ENCODE measurements around the gene PDXK. TPM values are rescaled to one million over a fixed set of nuclear protein-coding genes. Genes with fewer than 3 reads are reported as not detected.

Gene PDXK
- total and polyA plus RNA-seq, 9 of the 15 experiments (the other 6 are each of a cell fraction or from before 2014, with no cell fraction given): 5.6 to 162 (median 76.5) TPM

- TF ChIP-seq FOXP4 (CRISPR knock-in tag; IDR thresholded peaks at IDR 0.05; ENCODE audit: borderline replicate concordance) (0 out of 2 replicates have a peak, but pooled peaks have one; percentile 13), SFPQ (IDR thresholded peaks at IDR 0.05; ENCODE audit: low read depth, low read length) (no peak), KLF10 (CRISPR knock-in tag; IDR thresholded peaks at IDR 0.05) (no peak), ZBTB2 (IDR thresholded peaks at IDR 0.05) (peak; percentile 89), TRIM28 (IDR thresholded peaks at IDR 0.05) (no peak; the same call in 1 of the 2 replicates), E2F4 (CRISPR knock-in tag; IDR thresholded peaks at IDR 0.05; ENCODE audit: low read depth) (peak; percentile 53; the same call in 1 of the 2 replicates), PTBP1 (IDR thresholded peaks at IDR 0.05; ENCODE audit: low read depth, low read length) (no peak), CREBBP (IDR thresholded peaks at IDR 0.05; ENCODE audit: low read depth, low read length) (no peak), ZNF740 (CRISPR knock-in tag; IDR thresholded peaks at IDR 0.05) (peak; percentile 75), ZNF740 (tag; IDR thresholded peaks at IDR 0.05) (no peak), ZBTB12 (CRISPR knock-in tag; IDR thresholded peaks at IDR 0.05) (peak; percentile 100), MCM3 (IDR thresholded peaks at IDR 0.05) (no peak), NFIC (IDR thresholded peaks at IDR 0.05) (peak; percentile 59)
Observed at GRCh38 chr21:43789276-43790009, 70.5 kb downstream of the PDXK start, which contains the start of gene RRP1 (continued).

Data from K562 (cell line).